Body of pancreas (tissue), 4 donors: ENCODE results near the gene NFIC. TPM values are rescaled to one million over a fixed set of nuclear protein-coding genes. Genes with fewer than 3 reads are reported as not detected.
A peak's percentile ranks its signal among the peaks of the same experiment; 100 is the strongest.
"Not testable (repeated sequence)": the region's sequence is repeated elsewhere in the genome, so short reads cannot be mapped to it uniquely, and the experiment has no call there.

Experiments used
- ATAC-seq: fragments of 150-250 bp; one replicate; pipeline ENCODE4 v1.9.1; 2016
- DNase-seq, 4 donors: peaks; one replicate each; pipeline ENCODE4 v3.0.0-alpha.2; 2019
- H3K27ac ChIP-seq, 4 donors: fragments of 200-600 bp; sonication (generic); 1 replicate in 3 of 4; 2 replicates in 1 of 4; pipeline versions ENCODE4 v1.5.1 to v1.6.1; 2016 to 2019; ENCODE audit warnings: mild to moderate bottlenecking in 1 of 4, mixed read lengths in 1 of 4, moderate library complexity in 1 of 4
- H3K27me3 ChIP-seq, 2 donors: fragments of 200-600 bp; sonication (generic); one replicate each; pipeline ENCODE4 v1.6.0; 2016; ENCODE audit warnings: mild to moderate bottlenecking in 1 of 2
- H3K36me3 ChIP-seq, 2 donors: fragments of 200-600 bp; sonication (generic); replicated peaks in 1 of 2; 2 replicates each; pipeline ENCODE4 v1.5.1; 2016; ENCODE audit warnings: low read depth in 2 of 2; ENCODE audit not compliant: insufficient read depth in 1 of 2
- H3K4me1 ChIP-seq: fragments of 200-600 bp; sonication (generic); one replicate; pipeline ENCODE4 v1.6.0; 2016
- H3K4me3 ChIP-seq, 2 donors: fragments of 200-600 bp; sonication (generic); 1 replicate in 1 of 2; 2 replicates in 1 of 2; pipeline ENCODE4 v1.5.1; 2016 to 2019
- H3K9me3 ChIP-seq, 3 donors: fragments of 200-600 bp; sonication (generic); 1 replicate in 2 of 3; 2 replicates in 1 of 3; pipeline ENCODE4 v1.5.1; 2016
- CTCF ChIP-seq, 7 experiments: fragments of 450-650 bp in 4 of 7; fragments of 200-600 bp in 3 of 7; sonication (generic) in 3 of 7; IDR thresholded peaks; one replicate each; pipeline ENCODE4 v1.5.1; 2016 to 2019; ENCODE audit warnings: antibody characterized with exemption in 7 of 7
- POLR2A ChIP-seq, 3 donors: fragments of 450-650 bp; IDR thresholded peaks; one replicate each; pipeline ENCODE4 v1.6.1; 2016; ENCODE audit warnings: antibody characterized with exemption in 3 of 3, mild to moderate bottlenecking in 2 of 3
- WGBS, 2 donors: methylation state at CpG; one replicate each; pipeline ENCODE4 v1.1.5; 2017; 5-methylcytosine and 5-hydroxymethylcytosine counted together
- intact Hi-C: fragments of 100-400 bp; cut with DNase I; formaldehyde crosslinking; loops from one replicate; pipeline ENCODE4 v1.15.1; 2023
- total RNA-seq, 2 donors: library from RNA; depleted of rRNA; stranded (reverse); fragments of >200 nt; gene quantifications; one replicate each; pipeline ENCODE4 v1.1.0, GENCODE V29; 2016

NFIC gene
- total RNA-seq, 2 donors from 2014 or later = 178 to 186 TPM

- 82 to 84% methylated on average over 5 to 9 of the region's 9 CpGs for WGBS, 2 donors
- Histone ChIP-seq H3K36me3 (no peaks in the 10 kb centered on the region), H3K27me3 (no peaks in the 10 kb centered on the region), H3K4me1 (peaks cover 23% of the 10 kb centered on the region), H3K27ac (no peak overlapping the region), H3K9me3 (no peaks in the 10 kb centered on the region), H3K4me3 (no peak overlapping the region)
- no peak for ATAC-seq
- no peak for TF ChIP-seq CTCF (IDR thresholded peaks at IDR 0.05)
- intact Hi-C loops = loop anchor here (5.0 kb wide), 1 partner anchor 102 kb away; no protein-coding TSS in a partner anchor
- no peak for DNase-seq
These were observed 36.3 kb upstream of the NFIC start for GRCh38 chr19:3330047-3330446.

- intact Hi-C loops = loop anchor here (5.0 kb wide), 1 partner anchor 100 kb away; no protein-coding TSS in a partner anchor
- not testable (repeated sequence) for H3K36me3 ChIP-seq, H3K27ac ChIP-seq, H3K27me3 ChIP-seq, ATAC-seq, H3K9me3 ChIP-seq, DNase-seq, H3K4me3 ChIP-seq
- no CpG with 5 or more reads among the region's 1 CpG for WGBS, 2 donors
- H3K4me1 ChIP-seq = peaks cover 44% of the 10 kb centered on the region
These were observed 34.2 kb upstream of the NFIC start for GRCh38 chr19:3332232-3332631.

GRCh38 chr19:3333020-3333583 is 33.3 kb upstream of the NFIC start:
- intact Hi-C loops = loop anchor here (5.0 kb wide), 1 partner anchor 99 kb away; no protein-coding TSS in a partner anchor
- H3K36me3 ChIP-seq = no peaks in the 10 kb centered on the region
- ATAC-seq (no peak), DNase-seq (no peak)
- H3K4me3 ChIP-seq = no peak overlapping the region
- H3K4me1 ChIP-seq = peaks cover 53% of the 10 kb centered on the region
- TF ChIP-seq CTCF (IDR thresholded peaks at IDR 0.05) (no peak), POLR2A (IDR thresholded peaks at IDR 0.05) (no peak)
- no peaks in the 10 kb centered on the region for H3K27me3 ChIP-seq
- H3K9me3 ChIP-seq = no peaks in the 10 kb centered on the region
- WGBS, 2 donors = 61 to 85% methylated on average over 4 of the region's 4 CpGs
- peak overlapping the region in 1 of 4 donors; percentile 35 for H3K27ac ChIP-seq

- H3K9me3 ChIP-seq = no peaks in the 10 kb centered on the region
- intact Hi-C loops = loop anchor here (5.0 kb wide), 1 partner anchor 99 kb away; no protein-coding TSS in a partner anchor
- H3K4me1 ChIP-seq = peaks cover 57% of the 10 kb centered on the region
- WGBS, 2 donors = 88 to 96% methylated on average over 8 of the region's 8 CpGs
- DNase-seq (no peak), ATAC-seq (no peak)
- peak overlapping the region in 1 of 4 donors; percentile 35 for H3K27ac ChIP-seq
- TF ChIP-seq CTCF (IDR thresholded peaks at IDR 0.05) (no peak), POLR2A (IDR thresholded peaks at IDR 0.05) (no peak)
- H3K36me3 ChIP-seq = no peaks in the 10 kb centered on the region
- no peaks in the 10 kb centered on the region for H3K27me3 ChIP-seq
- no peak overlapping the region for H3K4me3 ChIP-seq
These were observed 32.7 kb upstream of the NFIC start for GRCh38 chr19:3333662-3334061.

GRCh38 chr19:3334749-3335430 is 31.5 kb upstream of the NFIC start:
- intact Hi-C loops = loop anchor here (5.0 kb wide), 1 partner anchor 97 kb away; no protein-coding TSS in a partner anchor

More at GRCh38 chr19:3334749-3335430, 31.5 kb upstream of the NFIC start:
- not testable (repeated sequence) for H3K36me3 ChIP-seq, H3K4me3 ChIP-seq, H3K9me3 ChIP-seq, H3K27me3 ChIP-seq, DNase-seq, ATAC-seq
- Histone ChIP-seq H3K27ac (peak overlapping the region; percentile 96 to 100 (median 98)), H3K4me1 (peaks cover 62% of the 10 kb centered on the region)
- 60% methylated on average over 5 to 8 of the region's 8 CpGs for WGBS, 2 donors
